IPS-NIHi7 (cell line): ENCODE measurements around the gene TUBA3D.
A peak's percentile ranks its signal among the peaks of the same experiment; 100 is the strongest.
"Not testable (repeated sequence)": the region's sequence is repeated elsewhere in the genome, so short reads cannot be mapped to it uniquely, and the experiment has no call there.

ENCODE experiments used
- DNase-seq: peaks from one replicate; pipeline ENCODE4 v3.0.0; 2012; ENCODE audit warnings: mixed read lengths; ENCODE audit errors: extremely low spot score

TUBA3D gene

DNA sequence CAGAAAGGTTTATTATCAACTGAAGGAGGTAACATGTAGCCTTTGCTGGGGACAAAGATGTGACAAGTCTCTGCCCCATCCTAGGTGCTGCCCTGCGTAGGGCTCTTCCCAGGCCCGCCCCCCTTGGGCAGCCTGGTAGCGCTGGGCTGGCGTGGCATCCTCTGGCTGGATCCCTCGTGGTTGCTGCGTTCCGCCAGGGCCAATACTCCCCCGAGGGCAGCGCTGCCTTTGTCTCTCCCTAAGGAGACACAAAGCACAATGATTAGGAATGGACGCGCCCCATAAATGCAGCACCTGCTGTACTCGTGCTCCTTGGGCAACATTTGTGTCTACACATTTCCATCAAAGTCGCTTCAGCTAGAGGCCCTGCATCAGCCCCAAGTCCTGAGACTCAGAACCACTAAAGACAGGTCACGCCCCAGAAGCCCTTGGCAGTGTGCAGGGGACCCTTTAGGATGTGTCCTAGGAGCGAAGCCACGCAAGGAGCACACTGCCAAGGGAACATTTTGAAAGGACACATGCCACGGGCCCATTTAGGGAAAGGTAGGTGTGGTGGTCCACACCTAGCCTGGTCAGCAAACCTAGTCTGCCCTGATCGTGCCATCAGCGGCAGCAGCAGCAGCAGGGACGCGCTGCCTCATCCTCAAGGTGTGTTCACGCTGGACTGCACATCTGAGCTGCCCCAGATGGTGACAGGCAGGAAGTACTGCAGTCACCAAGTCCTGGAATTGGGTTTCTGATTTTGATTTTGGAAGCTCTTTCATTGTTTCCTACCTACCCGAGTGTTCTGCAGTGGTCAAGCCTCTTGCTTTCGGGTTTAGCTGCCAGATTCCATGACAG lies 8.3 kb downstream of the TUBA3D start:
- not testable (repeated sequence) for DNase-seq

DNA sequence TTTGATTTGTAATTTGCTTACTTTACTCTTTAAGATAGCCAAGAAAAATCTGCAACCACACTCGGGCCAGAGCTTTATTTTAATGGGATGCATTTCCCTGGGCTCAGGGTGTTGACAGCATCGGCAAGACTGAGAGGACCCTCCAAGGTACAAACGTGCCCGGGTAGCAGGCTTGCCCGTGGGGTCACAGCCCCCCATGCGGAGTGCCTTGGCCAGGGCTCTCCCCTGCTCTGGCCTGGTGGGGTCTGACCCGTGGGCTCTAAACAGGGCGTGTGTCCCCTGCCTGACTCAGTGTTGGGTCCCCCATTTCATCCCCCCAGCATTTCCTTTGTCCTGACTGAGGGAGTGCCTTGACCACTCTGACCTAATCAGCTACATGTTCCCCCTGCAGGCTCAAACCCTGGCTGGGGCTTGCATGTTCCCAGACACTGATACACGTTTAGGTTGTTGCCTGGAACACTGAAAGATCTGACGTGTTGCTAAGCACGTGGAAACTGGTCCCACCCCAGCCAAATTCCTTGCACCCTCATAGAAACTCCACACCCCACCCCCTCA lies 9.1 kb downstream of the TUBA3D start:
- DNase-seq = not testable (repeated sequence)

DNA sequence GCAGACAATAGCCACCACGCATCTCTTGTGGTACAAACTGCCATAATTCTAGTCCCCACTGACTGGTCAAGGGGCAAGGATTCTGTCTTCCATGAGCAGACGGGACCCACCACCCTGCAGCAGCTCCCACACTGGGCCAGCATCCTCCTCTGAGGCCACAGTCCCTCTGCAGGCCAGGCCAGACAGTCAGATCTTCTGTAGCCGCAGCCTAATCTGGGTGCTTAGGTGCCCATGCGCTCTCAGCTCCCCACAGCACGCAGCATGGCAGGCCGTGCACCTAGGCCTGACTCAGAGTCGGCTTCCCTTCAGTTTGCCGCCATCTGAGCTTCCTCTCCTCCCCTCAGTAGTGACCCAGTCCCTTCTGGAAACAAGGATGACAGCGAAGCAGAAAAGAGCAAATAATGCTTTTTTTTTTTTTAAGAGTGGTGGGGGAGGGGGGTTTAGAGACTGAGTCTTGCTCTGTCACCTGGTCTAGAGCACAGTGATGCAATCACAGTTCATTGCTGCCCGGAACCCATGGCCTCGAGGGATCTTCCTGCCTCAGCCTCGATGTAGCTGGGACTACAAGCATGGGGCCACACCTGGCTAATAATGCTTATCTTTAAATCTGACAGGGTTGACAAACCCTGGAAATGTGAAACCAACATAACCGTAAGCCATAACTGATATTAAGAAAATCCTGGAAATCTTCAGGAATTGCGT lies 10.4 kb downstream of the TUBA3D start:
- not testable (repeated sequence) for DNase-seq

DNA sequence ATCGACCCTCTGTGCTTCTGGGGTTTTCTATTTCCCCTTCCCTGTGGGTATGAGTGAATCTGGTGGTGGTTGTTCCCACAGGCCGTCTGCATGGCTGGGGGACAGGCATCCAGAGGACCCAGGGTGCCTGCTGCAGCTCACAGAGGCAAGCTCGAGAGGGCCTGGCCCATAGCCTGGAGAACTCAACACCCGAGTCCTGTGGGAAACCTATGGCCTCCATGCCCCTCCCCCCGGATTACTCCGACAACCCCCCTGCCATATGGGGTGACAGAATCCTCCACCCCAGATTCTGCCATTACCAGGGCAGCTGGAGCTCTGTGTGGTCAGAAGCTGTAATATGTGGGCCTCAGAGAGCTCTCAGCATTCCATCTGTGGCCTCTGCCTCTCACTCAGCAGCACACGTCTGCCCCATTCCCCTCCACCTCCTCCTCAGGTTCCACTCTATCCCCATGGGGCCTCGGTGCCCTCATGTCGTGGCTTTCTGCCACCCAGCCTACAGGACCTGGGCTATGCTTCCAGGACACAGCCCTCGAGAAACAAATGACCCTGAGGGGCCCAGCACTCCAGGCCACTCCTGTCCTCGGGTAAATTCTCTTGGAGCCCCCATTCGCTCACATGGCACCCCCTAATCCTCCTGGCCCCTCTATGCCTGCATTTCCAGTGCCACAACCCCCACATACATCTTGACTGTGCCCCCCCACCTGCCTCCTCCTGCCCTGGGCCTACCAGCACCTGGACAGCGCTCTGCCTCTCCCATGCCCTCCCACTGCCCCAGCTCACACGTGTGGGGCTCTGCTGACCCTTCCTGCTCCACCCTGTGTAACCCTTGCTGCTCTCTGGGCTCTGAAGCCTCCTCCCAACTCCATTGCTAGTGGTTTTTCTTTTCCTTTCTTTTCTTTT lies 12.6 kb downstream of the TUBA3D start:
- DNase-seq = no peak

DNA sequence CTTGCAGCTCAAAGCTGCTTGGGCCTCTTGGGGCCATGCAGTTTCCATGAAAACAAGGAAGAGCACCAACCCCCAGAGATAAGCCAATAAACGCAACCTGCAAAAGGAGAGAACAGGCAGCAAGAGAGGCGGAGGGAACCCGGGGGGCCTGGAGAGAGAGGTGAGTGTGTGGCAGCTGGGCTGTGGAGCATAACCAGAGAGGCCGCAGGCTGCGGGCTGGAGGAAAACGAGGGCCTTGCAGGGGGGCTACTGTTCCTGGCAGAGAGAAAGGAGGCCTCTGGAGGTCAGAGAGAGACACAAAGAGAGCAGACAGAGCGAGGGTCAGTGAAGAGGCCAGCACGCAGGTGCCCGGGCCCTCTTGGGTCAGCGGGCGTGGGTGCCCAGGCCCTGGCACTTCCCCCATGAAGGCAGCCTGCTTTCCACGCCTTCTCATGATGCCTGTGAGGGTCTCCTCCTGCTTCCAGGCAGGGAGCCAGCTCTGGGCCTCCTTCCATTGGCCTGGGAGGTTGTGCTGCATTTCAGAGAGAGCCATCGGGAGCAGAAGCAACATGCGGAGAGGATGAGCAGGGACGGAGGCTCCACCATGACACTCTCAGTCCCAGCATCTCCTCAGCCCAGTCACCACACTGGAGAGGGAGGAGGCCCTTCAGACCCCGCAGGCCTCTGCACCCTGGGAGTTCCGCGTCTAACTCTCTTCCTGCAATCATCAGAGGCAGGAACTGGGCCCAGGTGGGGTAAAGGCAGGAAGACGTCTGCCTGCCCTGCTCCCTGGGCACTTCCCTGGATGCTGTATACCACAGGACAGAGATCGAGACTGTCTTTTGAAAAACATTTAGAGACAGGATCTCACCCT lies 14.9 kb downstream of the TUBA3D start:
- not testable (repeated sequence) for DNase-seq

DNA sequence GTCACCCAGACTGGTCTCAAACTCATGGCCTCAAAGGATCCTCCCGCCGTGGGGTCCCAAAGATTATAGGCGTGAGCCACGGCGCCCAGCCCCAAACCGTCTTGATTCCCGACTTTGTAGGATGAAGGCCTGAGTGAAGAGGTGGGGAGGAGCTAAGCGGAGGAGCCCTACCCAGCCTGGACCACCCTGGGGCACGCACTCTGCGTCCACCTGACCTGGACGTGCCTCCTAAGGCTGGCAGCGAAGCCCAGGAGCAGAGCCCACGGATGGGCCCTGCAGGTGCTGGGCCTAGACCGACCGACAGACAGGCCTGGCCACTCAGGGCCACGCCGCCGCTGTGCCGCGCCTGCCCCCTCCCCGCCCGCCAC lies 15.5 kb downstream of the TUBA3D start:
- DNase-seq = not testable (repeated sequence)

DNA sequence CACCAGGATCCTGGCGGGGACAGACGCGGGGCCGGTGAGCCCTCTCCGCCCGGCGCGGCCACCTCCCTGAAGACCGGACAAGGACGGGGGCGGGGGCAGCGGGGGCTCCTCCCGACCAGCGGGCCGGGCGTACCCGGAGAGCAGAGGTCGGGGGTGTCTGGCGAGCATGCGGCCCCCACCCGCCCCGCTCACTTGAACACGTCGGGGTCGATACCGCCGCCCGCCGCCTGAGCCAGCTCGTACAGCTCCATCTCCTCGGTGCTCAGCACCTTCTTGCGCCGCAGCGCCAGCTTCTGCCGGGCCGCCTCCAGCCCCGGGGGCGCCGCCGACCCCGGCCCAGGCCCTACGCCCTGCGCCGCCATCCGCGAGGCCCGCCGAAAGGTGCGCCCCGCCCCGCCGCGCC lies 16.1 kb downstream of the TUBA3D start, which contains the start of gene MZT2A:
Gene MZT2A (minus strand): TSS at position 383 of the 403 bp plus-strand sequence. CDS start 21 bp downstream, at position 362.
- not testable (repeated sequence) for DNase-seq

DNA sequence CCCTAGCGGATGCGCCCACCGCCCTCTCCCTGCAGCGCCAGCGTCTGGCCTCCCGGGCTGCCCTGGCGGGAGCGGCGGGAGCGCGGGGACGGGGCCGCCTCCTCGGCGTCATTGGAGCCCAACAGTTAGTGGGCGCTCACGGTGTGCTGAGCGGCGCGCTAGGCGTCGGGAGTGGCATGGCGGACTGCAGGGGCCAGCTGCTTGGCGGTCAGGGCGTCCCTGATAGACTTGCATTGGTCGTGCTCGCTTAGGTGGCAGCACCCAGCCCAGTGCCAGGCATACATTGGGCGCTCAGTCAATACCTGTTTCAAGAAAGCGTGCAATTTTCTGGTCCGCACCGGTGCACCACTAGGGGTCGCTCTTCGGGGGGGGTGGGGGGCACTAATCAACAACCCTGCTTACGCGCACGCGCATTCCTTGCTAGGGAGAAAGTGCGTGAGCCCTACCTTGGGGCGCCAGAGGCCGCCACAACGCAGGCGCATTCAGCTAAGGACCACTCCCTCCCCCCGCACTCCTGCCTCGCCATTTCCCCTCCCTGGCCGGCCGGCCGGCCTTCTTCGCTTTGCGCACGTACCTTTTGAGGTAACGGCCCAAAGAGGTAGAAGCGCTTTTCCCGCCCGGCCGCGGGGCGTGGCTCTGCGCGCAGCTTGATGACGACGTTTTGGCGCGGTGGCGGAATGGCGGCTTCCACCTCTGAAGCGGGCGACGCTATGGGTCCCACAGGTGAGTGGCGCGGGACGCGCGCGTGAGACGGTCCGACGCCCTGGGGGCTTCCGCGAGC lies 16.7 kb downstream of the TUBA3D start:
- peak; percentile 95 for DNase-seq

DNA sequence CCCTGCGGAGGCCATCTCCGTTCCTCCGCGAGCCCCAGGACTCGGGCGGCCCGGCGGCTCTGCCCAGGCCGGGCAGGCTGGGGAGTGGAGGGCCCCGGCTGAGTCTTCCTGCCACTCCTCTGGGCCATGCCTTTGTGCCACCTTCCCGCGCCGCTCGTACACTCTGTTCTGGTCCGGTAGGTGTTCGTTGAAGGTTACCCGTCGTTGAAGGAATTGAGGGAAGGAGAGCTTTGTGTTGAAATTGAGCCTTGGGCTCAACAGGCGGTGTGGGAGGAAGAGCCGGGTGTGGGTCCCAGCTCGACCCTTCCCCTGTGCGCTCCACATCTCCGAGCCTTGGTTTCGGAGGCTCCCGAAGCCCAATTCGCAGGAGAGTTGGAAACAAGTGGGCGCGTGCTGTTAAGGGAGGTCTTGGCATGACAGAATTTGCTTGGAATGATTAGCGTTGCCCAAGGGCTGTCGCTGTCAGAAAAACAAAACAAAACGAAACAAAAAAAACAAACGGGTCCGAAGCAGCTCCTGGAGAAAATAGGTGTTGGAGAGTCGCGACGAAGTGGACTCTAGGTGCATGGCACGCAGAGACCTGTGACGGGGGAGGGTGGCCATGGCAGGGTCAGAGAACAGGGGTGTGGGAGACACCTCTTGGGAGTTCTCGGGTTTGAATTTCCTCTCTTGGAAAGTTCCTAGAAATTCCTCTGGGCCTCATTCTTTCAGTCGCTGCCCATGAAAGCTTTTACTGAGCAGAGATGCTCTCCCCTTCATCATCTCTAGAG lies 17.5 kb downstream of the TUBA3D start:
- no peak for DNase-seq

DNA sequence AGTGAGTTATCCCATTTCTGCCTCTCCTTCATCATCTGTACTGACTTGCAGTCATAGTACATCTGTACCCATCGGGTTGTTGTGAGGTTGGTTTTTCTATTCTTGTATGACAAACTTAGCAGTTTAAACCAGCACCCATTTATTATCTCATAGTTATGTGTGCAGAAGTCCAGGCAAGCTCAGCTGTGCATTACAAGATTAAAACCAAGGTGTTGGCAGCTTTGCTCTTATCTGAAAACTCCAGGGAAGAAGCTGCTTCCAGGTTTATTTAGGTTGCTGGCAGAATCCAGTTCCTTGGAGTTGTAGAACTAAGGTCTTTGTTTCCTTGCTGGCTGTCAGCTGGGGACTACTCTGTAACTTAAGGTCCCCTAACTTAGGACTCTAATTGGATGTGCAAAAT lies 19.6 kb downstream of the TUBA3D start:
- DNase-seq = not testable (repeated sequence)

DNA sequence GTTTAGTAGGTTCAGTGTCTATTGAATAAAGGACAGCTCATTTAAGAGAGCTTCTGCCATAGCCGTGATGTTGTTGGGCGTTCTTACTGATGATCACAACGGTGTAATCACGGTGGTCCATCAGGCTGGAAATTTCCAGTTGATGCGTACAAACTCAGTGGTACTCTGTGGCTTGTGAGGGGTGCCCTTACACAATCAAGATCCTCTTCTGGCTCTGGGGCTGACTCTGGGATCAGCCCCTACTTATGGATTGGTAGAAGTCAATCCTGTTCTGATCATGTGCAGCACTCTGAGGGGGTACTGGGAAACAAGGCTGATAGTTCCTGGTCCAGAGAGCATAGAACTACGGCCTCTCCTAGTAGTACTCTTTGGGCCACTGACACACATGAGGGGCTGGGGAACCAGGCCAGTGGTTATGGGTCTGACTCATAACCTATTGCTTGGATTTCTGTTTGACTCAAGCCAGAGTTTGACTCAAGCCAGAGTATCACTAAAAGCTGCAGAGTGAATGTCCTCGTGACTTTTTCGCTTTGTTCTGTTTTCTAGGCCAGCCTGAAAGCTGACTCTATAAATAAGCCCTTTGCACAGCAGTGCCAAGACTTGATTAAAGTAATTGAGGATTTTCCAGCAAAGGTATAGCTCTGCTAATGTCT lies 22.5 kb downstream of the TUBA3D start:
- DNase-seq = not testable (repeated sequence)

DNA sequence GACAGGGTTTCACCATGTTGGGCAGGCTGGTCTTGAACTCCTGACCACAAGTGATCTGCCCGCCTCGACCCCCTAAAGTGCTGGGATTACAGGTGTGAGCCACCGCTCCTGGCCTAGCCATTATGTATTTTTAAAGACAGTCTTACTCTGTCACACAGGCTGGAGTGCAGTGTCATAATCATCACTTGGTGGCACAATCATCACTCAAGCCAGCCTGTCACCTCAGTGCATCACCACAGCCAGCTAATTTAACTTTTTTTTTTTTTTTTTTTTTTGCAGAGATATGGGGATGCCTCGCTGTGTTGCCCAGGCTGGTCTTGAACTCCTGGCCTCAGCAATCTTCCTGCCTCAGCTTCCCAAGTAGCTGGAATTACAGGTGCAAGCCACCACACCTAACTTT lies 27.7 kb downstream of the TUBA3D start:
- not testable (repeated sequence) for DNase-seq

DNA sequence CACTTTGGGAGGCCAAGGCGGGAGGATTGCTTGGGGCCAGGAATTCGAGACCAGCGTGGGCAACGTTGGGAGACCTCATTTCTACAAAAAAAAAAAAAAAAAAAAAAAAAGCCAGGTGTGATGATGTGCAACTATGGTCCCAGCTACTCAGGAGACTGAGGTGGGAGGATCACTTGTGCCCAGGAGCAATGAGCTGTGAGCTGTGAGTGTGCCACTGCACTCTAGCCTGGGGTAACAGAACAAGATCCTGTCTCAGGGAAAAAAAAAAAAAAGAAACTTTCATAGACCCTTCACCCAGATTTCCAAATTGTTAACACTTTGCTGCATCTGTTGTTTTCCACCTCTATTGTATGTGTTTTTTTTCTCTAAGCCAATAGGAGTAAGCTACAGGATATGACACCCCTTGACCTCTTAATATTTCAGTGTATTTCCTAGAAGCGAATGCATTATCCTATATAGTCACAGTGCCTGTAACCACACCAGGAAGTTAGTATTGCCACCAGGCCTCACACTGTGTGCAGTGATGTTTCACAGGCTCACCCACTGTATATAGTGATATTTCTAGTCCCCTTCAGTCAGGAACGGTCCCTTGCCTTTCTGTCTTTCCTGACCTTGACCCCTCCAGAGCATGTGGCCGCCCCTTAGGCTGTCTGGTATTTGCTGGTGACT lies 28.3 kb downstream of the TUBA3D start:
- not testable (repeated sequence) for DNase-seq

DNA sequence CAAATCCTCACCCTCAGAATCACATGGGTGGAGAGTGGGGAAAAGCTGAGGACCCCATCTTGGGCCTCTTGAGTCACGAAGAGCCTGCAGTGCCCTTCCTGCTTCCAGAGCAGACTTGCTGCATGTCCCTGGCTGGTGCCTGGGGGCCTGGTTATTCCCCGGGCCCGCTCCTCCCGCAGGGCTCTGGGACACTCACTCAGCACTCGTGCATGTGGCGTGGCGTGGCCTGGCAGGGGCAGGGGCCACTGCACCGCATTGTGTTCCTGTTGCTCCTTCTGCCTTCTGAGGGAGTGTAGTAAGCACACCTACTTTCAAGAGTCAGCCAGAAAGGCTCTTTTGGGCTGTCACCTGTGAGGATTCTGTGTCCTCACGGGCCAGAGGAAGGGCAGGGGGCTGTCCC lies 33.7 kb downstream of the TUBA3D start:
- DNase-seq = no peak

DNA sequence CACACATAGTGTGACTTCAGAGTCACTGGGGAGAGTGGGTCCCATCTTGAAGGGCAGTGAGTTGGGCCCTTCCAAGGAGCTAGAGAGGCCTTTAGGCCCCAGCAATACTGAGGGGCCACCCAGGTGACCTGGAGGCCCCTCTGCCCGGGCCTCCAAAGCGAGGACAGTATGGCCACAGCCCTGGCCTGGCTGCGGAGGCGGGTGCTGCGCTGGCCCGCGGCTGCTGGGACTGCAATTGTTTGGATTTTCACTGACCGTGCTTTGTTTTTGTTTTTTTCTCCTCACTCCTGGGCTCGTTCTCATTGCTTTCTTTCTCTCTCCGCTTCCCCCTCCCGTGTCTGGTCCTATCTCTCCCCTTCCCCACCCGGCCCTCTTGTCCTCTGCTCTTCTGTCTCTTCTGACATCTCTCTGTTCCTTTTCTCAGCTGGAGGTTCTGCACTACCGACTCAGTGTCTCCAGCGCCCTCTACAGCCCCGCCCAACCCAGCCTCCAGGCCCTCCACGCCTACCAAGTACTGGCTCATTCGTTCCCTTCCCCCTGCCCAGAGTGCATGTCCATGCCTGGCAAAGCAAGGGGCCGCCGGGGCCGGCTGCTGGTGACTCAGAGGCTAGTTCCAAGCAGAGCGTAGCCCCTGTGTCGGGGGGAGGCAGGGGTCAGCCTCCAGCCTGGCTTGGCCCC lies 35.5 kb downstream of the TUBA3D start:
- peak; percentile 10 for DNase-seq

DNA sequence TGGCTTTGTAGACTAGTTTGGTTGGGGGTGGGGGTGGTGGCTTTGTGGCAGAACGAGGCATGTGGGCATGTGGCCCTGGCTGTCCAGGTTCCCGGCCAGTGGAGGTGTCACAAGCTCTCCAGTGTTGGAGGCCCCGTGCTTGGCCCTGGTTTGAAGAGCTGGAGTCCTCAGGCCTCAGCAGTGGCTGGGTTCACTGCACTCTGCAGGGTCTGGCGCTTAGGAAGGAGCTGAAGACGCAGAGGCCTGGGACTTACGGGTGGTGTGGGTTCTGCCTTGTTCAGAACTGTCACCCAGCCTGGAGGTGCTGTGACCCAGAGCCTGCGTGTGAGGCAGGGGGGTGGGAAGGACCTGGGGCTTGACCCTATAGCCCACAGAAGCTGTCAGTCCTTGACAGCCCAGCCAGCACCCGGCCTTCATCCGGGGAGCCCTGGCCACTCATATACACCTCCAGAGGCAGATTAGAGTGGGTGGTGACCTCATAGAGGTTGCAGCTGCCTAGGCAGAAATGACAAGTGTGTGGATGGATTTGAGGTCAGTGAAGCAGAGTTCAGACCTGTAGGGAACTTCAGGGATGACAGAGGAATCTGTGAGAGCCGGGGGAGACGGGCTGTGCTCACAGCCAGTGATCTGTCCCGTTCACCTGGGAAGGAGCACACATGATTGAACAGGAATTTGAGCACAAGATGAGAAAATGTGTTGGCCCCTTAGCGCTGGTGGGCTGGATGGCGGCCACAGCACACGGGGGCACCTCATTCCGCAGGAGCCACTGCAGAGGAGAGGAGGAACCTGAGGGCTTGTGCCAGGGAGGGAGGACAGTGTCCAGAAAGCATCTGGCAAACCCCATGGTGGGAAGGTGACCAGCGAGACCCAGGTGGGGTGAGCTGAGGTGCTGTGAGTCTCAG lies 36.3 kb downstream of the TUBA3D start:
- not testable (repeated sequence) for DNase-seq
